Right lobe of liver (tissue), 4 donors: Measurements from ENCODE around the gene PLPP6.

Experiments used
- CTCF ChIP-seq, 4 donors: fragments of 200-600 bp in 3 of 4; fragments of 450-650 bp in 1 of 4; IDR thresholded peaks; one replicate each; pipeline versions ENCODE4 v1.5.1 to v1.8.0; 2016 to 2022; ENCODE audit warnings: antibody characterized with exemption in 4 of 4, mild to moderate bottlenecking in 2 of 4
- POLR2A ChIP-seq: fragments of 450-650 bp; IDR thresholded peaks from one replicate; pipeline ENCODE4 v1.6.1; 2017; ENCODE audit warnings: antibody characterized with exemption, mild to moderate bottlenecking
- donor health status: DM: no; HTN: no; CAD: no.
- donor health status: DM: no; HTN: no; CAD: no.
- donor health status: DM: no; HTN: yes; CAD: no.

GRCh38 chr9:4668604-4669003 lies 6.5 kb downstream of the PLPP6 start:
- TF ChIP-seq CTCF (IDR thresholded peaks at IDR 0.05) (no peak), POLR2A (no peak)
